Measurements from ENCODE around the gene CMPK1. TPM values are rescaled to one million over a fixed set of nuclear protein-coding genes. Genes with fewer than 3 reads are reported as not detected.

CMPK1 gene, protein sequence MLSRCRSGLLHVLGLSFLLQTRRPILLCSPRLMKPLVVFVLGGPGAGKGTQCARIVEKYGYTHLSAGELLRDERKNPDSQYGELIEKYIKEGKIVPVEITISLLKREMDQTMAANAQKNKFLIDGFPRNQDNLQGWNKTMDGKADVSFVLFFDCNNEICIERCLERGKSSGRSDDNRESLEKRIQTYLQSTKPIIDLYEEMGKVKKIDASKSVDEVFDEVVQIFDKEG
- total RNA-seq (2022; extraction: Qiagen RNA extraction; ENCODE audit: low read depth): 36.2 to 83.4 TPM (median 64.0 TPM) in 5 replicates

DNA sequence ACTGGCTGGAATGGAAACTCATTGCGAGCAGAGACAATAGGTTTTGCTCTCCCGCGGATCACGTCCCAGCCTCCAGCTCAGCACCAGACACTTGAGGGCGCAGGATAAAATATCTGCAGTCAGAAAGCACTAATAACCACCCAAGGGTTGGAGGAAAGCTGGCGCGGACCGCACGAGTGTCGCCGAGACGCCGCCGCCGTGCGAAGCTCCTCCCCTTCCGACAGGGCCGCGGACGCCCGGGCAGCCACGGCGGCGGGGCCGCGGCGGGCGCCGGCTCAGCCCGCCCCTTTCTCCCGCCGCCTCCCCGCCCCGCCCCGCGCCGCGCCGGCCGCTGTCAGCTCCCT is at the start of gene CMPK1:
Gene CMPK1 (plus strand): TSS at position 213 of the 344 bp plus-strand sequence. CDS start 156 bp downstream, outside the sequence.

DNA sequence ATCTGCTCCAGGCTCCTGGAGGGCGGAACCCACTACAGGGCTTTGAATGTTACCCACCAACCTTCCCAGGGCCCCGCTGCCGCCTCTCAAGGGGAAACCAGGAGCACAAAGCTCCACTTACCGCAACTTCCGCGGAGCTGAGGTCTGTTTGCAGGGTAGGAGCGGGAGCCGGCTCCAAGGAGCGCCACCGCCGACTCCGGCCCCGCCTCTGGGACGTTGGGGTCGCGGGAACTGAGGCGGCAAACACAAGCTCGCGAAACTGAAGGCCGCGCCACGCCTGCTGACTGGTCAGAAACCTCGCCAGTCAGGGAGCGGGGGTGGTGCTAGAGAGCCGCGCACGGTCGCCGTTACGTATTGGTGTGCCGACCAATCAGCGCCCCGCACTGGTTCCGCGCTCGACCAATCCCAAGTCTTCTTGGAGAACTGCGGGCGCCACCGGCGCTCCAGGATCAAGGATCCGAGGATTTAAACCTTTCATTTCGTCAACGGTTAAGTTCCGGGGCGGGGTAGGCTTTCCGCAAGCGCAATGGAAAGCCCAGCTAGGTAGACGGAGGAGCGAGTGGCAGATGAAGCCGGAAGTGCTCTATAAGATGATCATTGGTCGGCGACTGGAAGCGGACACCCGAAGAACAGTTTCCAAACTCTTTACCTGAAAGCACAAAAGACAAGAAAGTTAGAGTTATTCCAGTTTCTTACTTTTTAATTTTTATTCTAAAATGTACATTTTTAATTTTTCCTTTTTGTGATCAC is 19.5 kb upstream of the CMPK1 start, which contains the start of gene STIL:
Gene STIL (minus strand): TSS at position 233 of the 750 bp plus-strand sequence. CDS start 3,828 bp downstream, outside the sequence.

DNA sequence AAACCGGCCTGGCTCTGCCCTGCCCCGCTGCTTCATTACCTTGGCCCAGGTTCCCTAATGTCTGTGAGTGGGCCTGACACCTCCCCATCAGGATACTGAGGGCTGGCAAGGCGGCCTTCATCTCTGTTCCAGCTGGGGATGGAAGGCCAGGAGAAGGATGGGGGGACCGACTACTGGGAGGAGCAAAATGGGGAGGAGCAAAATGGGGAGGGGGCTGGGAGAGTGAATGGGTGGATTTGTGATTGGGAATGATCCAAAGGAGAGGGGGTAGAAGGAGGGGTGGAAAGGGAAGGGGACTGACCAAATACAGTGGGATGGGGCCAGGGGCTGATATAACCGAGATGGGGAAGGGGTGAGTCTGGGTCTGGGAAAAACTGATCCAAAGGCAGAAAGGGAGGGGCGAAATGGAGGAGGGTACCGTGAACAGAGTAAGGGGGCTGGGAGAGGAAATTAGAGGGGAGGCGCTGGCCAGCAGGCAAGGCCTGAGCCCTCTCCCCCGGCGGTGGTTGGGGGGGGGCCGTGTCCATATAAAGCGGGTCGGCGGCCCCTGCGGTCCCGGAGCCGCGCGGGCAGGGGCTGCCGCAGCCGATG is 82.2 kb downstream of the CMPK1 start, which contains the start of gene FOXE3:
Gene FOXE3 (plus strand): TSS at position 558 of the 591 bp plus-strand sequence. CDS start 31 bp downstream, at position 589.

Other genes starting within 250 kb of the CMPK1 start
- gene CYP4A22, start 196.3 kb upstream of the CMPK1 start, total RNA-seq (2022; extraction: Qiagen RNA extraction; ENCODE audit: low read depth): not detected in 5 replicates
- 5.8 to 11.2 TPM (median 6.8 TPM) in 5 replicates for gene PDZK1IP1, start 143.8 kb upstream of the CMPK1 start, total RNA-seq (2022; extraction: Qiagen RNA extraction; ENCODE audit: low read depth)
- not detected in 5 replicates for gene TAL1, start 101.6 kb upstream of the CMPK1 start, total RNA-seq (2022; extraction: Qiagen RNA extraction; ENCODE audit: low read depth)
- gene STIL, start 19.6 kb upstream of the CMPK1 start, total RNA-seq (2022; extraction: Qiagen RNA extraction; ENCODE audit: low read depth): 9.3 to 10.9 TPM (median 10.3 TPM) in 5 replicates
- gene FOXE3, start 82.5 kb downstream of the CMPK1 start, total RNA-seq (2022; extraction: Qiagen RNA extraction; ENCODE audit: low read depth): 0.07 to 0.11 TPM in 2 of 5 replicates, not detected in the others
- 0.34 to 0.73 TPM (median 0.54 TPM) in 5 replicates for gene FOXD2, start 104.3 kb downstream of the CMPK1 start, total RNA-seq (2022; extraction: Qiagen RNA extraction; ENCODE audit: low read depth)